Measurements from ENCODE around the gene CFAP57.
A peak's percentile ranks its signal among the peaks of the same experiment; 100 is the strongest.

The CFAP57 gene

GRCh38 chr1:43227143-43227764 is 55.1 kb downstream of the CFAP57 start:
- peak; percentile 80 for DNase-seq (ENCODE audit: low read depth)

GRCh38 chr1:43229826-43230780 is 58.0 kb downstream of the CFAP57 start:
- DNase-seq (ENCODE audit: low read depth), result no peak

GRCh38 chr1:43232074-43232473 is 59.9 kb downstream of the CFAP57 start:
- no peak for DNase-seq (ENCODE audit: low read depth)

GRCh38 chr1:43232482-43232881 is 60.4 kb downstream of the CFAP57 start:
- DNase-seq (ENCODE audit: low read depth), result no peak

GRCh38 chr1:43233631-43234030 is 61.5 kb downstream of the CFAP57 start:
- no peak for DNase-seq (ENCODE audit: low read depth)

- DNase-seq (ENCODE audit: low read depth), result no peak
Measured at GRCh38 chr1:43234267-43234666, 62.1 kb downstream of the CFAP57 start.

GRCh38 chr1:43235040-43235439 is 62.9 kb downstream of the CFAP57 start:
- no peak for DNase-seq (ENCODE audit: low read depth)

GRCh38 chr1:43235451-43236121 is 63.5 kb downstream of the CFAP57 start:
- no peak for DNase-seq (ENCODE audit: low read depth)

- no peak for DNase-seq (ENCODE audit: low read depth)
Measured at GRCh38 chr1:43237121-43237520, 65.0 kb downstream of the CFAP57 start.

GRCh38 chr1:43238085-43238484 is 66.0 kb downstream of the CFAP57 start:
- no peak for DNase-seq (ENCODE audit: low read depth)

GRCh38 chr1:43238991-43239469 is 66.9 kb downstream of the CFAP57 start:
- no peak for DNase-seq (ENCODE audit: low read depth)

- no peak for DNase-seq (ENCODE audit: low read depth)
Measured at GRCh38 chr1:43239484-43239883, 67.4 kb downstream of the CFAP57 start.

- no peak for DNase-seq (ENCODE audit: low read depth)
Measured at GRCh38 chr1:43241413-43241836, 69.3 kb downstream of the CFAP57 start.

GRCh38 chr1:43243299-43243698 is 71.2 kb downstream of the CFAP57 start:
- no peak for DNase-seq (ENCODE audit: low read depth)

- no peak for DNase-seq (ENCODE audit: low read depth)
Measured at GRCh38 chr1:43246466-43247213, 74.5 kb downstream of the CFAP57 start.

GRCh38 chr1:43247256-43247921 is 75.3 kb downstream of the CFAP57 start:
- DNase-seq (ENCODE audit: low read depth), result no peak

GRCh38 chr1:43250351-43250761 is 78.2 kb downstream of the CFAP57 start:
- no peak for DNase-seq (ENCODE audit: low read depth)

- no peak for DNase-seq (ENCODE audit: low read depth)
Measured at GRCh38 chr1:43251024-43251423, 78.9 kb downstream of the CFAP57 start.

GRCh38 chr1:43252225-43252624 is 80.1 kb downstream of the CFAP57 start:
- DNase-seq (ENCODE audit: low read depth), result no peak

- no peak for DNase-seq (ENCODE audit: low read depth)
Measured at GRCh38 chr1:43253173-43253572, 81.0 kb downstream of the CFAP57 start.

GRCh38 chr1:43253876-43254275 is 81.7 kb downstream of the CFAP57 start:
- DNase-seq (ENCODE audit: low read depth), result no peak

Measured in stimulated activated CD8-positive, alpha-beta memory T cell treated with anti-CD3 and anti-CD28 coated beads, Interleukin-15, amount 100 ng/mL, for 24 hours (primary cell).